NCI-H146 treated with DMSO at 0.1 percent for 48 hours (cell line): ENCODE data around the gene MARCHF6.
"Not testable (repeated sequence)": the region's sequence is repeated elsewhere in the genome, so short reads cannot be mapped to it uniquely, and the experiment has no call there.

Experiments used
- DNase-seq: peaks from one replicate; lab custom pipeline; 2025; ENCODE audit not compliant: unreplicated experiment; lab: John Stamatoyannopoulos, UW

MARCHF6 gene

GRCh38 chr5:10323588-10324488 lies 29.7 kb upstream of the MARCHF6 start:
- DNase-seq = no peak

GRCh38 chr5:10324518-10325370 lies 28.8 kb upstream of the MARCHF6 start:
- no peak for DNase-seq

GRCh38 chr5:10328323-10328722 lies 25.2 kb upstream of the MARCHF6 start:
- no peak for DNase-seq

GRCh38 chr5:10329446-10329819 lies 24.1 kb upstream of the MARCHF6 start:
- DNase-seq = no peak

GRCh38 chr5:10329820-10330481 lies 23.5 kb upstream of the MARCHF6 start:
- DNase-seq = no peak

GRCh38 chr5:10330511-10331230 lies 22.8 kb upstream of the MARCHF6 start:
- DNase-seq = no peak

- peak; percentile 73 for DNase-seq
Observed at GRCh38 chr5:10331341-10331796, 22.1 kb upstream of the MARCHF6 start.

- DNase-seq = no peak
Observed at GRCh38 chr5:10332301-10332700, 21.2 kb upstream of the MARCHF6 start.

GRCh38 chr5:10333154-10334006 lies 20.1 kb upstream of the MARCHF6 start:
- DNase-seq = no peak

- no peak for DNase-seq
Observed at GRCh38 chr5:10334831-10335230, 18.7 kb upstream of the MARCHF6 start.

GRCh38 chr5:10335711-10336470 lies 17.6 kb upstream of the MARCHF6 start:
- DNase-seq = no peak

- no peak for DNase-seq
Observed at GRCh38 chr5:10337107-10337506, 16.4 kb upstream of the MARCHF6 start.

- DNase-seq = no peak
Observed at GRCh38 chr5:10337986-10338385, 15.5 kb upstream of the MARCHF6 start.

GRCh38 chr5:10338686-10339057 lies 14.8 kb upstream of the MARCHF6 start:
- no peak for DNase-seq

- DNase-seq = peak; percentile 55
Observed at GRCh38 chr5:10339058-10339811, 14.3 kb upstream of the MARCHF6 start.

- no peak for DNase-seq
Observed at GRCh38 chr5:10339958-10340357, 13.5 kb upstream of the MARCHF6 start.

- no peak for DNase-seq
Observed at GRCh38 chr5:10343486-10343885, 10.0 kb upstream of the MARCHF6 start.

- DNase-seq = not testable (repeated sequence)
Observed at GRCh38 chr5:10344461-10345106, 8.9 kb upstream of the MARCHF6 start.
